Sigmoid colon (tissue), 4 donors: ENCODE measurements around the gene HELT.

Experiments used
- EP300 ChIP-seq, 4 donors: sonication (generic); formaldehyde crosslinking; IDR thresholded peaks; one replicate each; pipeline ENCODE4 v1.6.1; 2017; ENCODE audit warnings: antibody characterized with exemption in 4 of 4
- POLR2A ChIP-seq, 2 donors: fragments of 450-650 bp; IDR thresholded peaks; one replicate each; pipeline ENCODE4 v1.6.1; 2016; ENCODE audit warnings: antibody characterized with exemption in 2 of 2, mild to moderate bottlenecking in 2 of 2, moderate library complexity in 2 of 2
- TF ChIP-seq, protein P1 (sequence below), 4 experiments: fragments of 450-650 bp in 3 of 4; fragments of 200-600 bp in 1 of 4; IDR thresholded peaks; one replicate each; pipeline ENCODE4 v1.5.1; 2016 to 2019; ENCODE audit warnings: antibody characterized with exemption in 4 of 4, mild to moderate bottlenecking in 3 of 4, moderate library complexity in 2 of 4

DNA sequence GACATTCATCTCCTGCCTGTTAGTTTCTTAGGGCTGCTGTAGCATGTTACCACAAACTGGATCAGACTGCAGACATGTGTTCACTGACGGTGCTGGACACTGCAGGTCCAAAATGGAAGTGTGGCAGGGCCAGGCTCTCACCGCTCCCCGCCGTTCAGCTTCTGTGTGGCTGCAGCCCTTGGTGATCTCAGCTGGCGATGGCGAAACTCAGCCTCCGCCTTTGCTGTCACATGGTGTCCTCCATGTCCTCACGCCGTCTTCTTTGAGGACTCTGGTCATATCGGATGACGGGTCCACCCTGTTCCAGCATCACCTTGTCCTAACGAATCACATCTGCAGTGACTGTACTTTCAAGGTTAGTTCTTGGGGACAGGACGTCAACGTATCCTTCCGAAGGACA lies 25.9 kb upstream of the HELT start:
- TF ChIP-seq POLR2A (IDR thresholded peaks at IDR 0.05): no peak
- TF ChIP-seq, protein P1, sequence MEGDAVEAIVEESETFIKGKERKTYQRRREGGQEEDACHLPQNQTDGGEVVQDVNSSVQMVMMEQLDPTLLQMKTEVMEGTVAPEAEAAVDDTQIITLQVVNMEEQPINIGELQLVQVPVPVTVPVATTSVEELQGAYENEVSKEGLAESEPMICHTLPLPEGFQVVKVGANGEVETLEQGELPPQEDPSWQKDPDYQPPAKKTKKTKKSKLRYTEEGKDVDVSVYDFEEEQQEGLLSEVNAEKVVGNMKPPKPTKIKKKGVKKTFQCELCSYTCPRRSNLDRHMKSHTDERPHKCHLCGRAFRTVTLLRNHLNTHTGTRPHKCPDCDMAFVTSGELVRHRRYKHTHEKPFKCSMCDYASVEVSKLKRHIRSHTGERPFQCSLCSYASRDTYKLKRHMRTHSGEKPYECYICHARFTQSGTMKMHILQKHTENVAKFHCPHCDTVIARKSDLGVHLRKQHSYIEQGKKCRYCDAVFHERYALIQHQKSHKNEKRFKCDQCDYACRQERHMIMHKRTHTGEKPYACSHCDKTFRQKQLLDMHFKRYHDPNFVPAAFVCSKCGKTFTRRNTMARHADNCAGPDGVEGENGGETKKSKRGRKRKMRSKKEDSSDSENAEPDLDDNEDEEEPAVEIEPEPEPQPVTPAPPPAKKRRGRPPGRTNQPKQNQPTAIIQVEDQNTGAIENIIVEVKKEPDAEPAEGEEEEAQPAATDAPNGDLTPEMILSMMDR (IDR thresholded peaks at IDR 0.05): no peak
- TF ChIP-seq EP300 (IDR thresholded peaks at IDR 0.05): no peak
